ENCODE results near the gene MRGPRE. TPM values are rescaled to one million over a fixed set of nuclear protein-coding genes. Genes with fewer than 3 reads are reported as not detected.
"Not testable (repeated sequence)": the region's sequence is repeated elsewhere in the genome, so short reads cannot be mapped to it uniquely, and the experiment has no call there.

The MRGPRE gene, protein sequence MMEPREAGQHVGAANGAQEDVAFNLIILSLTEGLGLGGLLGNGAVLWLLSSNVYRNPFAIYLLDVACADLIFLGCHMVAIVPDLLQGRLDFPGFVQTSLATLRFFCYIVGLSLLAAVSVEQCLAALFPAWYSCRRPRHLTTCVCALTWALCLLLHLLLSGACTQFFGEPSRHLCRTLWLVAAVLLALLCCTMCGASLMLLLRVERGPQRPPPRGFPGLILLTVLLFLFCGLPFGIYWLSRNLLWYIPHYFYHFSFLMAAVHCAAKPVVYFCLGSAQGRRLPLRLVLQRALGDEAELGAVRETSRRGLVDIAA
- not detected for total RNA-seq (2021; fragmentation: NEBNext Ultra II Directional; extraction: Animal tissue kit (Norgen Biotek cat#: 25700))
- long read RNA-seq, result 0 reads

- TF ChIP-seq, protein P1, sequence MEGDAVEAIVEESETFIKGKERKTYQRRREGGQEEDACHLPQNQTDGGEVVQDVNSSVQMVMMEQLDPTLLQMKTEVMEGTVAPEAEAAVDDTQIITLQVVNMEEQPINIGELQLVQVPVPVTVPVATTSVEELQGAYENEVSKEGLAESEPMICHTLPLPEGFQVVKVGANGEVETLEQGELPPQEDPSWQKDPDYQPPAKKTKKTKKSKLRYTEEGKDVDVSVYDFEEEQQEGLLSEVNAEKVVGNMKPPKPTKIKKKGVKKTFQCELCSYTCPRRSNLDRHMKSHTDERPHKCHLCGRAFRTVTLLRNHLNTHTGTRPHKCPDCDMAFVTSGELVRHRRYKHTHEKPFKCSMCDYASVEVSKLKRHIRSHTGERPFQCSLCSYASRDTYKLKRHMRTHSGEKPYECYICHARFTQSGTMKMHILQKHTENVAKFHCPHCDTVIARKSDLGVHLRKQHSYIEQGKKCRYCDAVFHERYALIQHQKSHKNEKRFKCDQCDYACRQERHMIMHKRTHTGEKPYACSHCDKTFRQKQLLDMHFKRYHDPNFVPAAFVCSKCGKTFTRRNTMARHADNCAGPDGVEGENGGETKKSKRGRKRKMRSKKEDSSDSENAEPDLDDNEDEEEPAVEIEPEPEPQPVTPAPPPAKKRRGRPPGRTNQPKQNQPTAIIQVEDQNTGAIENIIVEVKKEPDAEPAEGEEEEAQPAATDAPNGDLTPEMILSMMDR (IDR thresholded peaks at IDR 0.05), result no peak
- peaks cover 39% of the 10 kb centered on the region for H3K27me3 Mint-ChIP-seq (ENCODE audit: insufficient read depth)
- no peak within 1 kb of the TSS for H3K27ac Mint-ChIP-seq
- no peak within 1 kb of the TSS for H3K4me3 Mint-ChIP-seq
- H3K9me3 Mint-ChIP-seq, result no peaks in the 10 kb centered on the region
- peaks cover 7% of the 10 kb centered on the region; the same call in 1 of the 2 replicates for H3K4me1 Mint-ChIP-seq (ENCODE audit: low read depth)
- no peak for DNase-seq
- H3K36me3 Mint-ChIP-seq (ENCODE audit: low read depth), result no peaks in the 10 kb centered on the region
Measured at GRCh38 chr11:3231851-3232744, at the start of gene MRGPRE. MRGPRE (minus strand) TSS chr11:3232417; CDS start chr11:3228799, 3,618 bp downstream.

DNA sequence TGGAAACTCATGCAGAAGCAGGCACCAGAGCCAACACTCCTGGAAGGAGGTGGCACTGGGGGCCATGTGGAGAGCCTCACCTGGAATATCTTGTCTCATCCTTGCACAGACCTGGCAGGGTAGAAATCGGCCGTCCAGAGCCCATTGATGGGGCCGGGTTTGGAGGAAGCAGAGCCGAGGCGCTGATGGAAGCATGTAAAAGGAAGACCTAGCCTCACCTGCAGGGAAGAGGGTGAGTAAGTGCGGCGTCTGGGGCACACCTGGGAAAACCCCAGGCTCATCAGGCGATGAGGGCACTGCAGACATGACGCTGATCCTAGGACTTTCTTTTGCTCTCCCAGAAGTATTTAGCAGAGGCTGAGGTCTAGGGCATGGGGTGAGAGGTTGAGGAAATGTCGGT is 48.9 kb upstream of the MRGPRE start:
- not testable (repeated sequence) for DNase-seq; H3K27ac Mint-ChIP-seq; H3K4me3 Mint-ChIP-seq; H3K27me3 Mint-ChIP-seq (ENCODE audit: insufficient read depth); H3K9me3 Mint-ChIP-seq; H3K36me3 Mint-ChIP-seq (ENCODE audit: low read depth); H3K4me1 Mint-ChIP-seq (ENCODE audit: low read depth)

- H3K4me3 Mint-ChIP-seq; DNase-seq; H3K4me1 Mint-ChIP-seq (ENCODE audit: low read depth); H3K27me3 Mint-ChIP-seq (ENCODE audit: insufficient read depth); H3K27ac Mint-ChIP-seq; H3K9me3 Mint-ChIP-seq; H3K36me3 Mint-ChIP-seq (ENCODE audit: low read depth): not testable (repeated sequence)
Measured at GRCh38 chr11:3280662-3281061, 48.4 kb upstream of the MRGPRE start.

GRCh38 chr11:3278922-3279321 is 46.7 kb upstream of the MRGPRE start:
- H3K36me3 Mint-ChIP-seq (ENCODE audit: low read depth); H3K27me3 Mint-ChIP-seq (ENCODE audit: insufficient read depth); H3K27ac Mint-ChIP-seq; H3K4me1 Mint-ChIP-seq (ENCODE audit: low read depth); DNase-seq; H3K9me3 Mint-ChIP-seq; H3K4me3 Mint-ChIP-seq: not testable (repeated sequence)

- not testable (repeated sequence) for H3K36me3 Mint-ChIP-seq (ENCODE audit: low read depth); H3K27ac Mint-ChIP-seq; H3K4me3 Mint-ChIP-seq; DNase-seq; H3K27me3 Mint-ChIP-seq (ENCODE audit: insufficient read depth); H3K9me3 Mint-ChIP-seq; H3K4me1 Mint-ChIP-seq (ENCODE audit: low read depth)
Measured at GRCh38 chr11:3273629-3274028, 41.4 kb upstream of the MRGPRE start.

DNA sequence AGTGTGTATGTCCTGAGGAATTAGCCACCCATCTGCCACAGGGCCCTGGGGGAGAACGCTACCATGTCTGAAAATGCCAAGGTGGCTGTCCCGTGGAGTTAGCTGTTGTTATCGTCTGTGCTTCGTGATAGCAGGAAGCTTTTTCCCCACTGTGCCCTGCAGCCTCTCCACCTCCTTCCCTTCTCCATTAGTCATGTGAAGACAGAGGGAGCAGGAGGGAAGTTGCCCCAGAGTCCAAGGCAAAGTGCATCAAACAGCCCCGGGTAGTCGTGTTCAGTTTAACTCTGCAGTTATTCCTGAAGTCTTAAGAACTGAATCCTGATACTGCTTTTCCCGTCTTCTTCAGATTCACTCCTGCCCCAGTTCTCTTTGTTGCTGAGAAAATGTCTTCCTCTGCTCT is 30.3 kb upstream of the MRGPRE start:
- not testable (repeated sequence) for H3K27me3 Mint-ChIP-seq (ENCODE audit: insufficient read depth); DNase-seq; H3K4me1 Mint-ChIP-seq (ENCODE audit: low read depth); H3K36me3 Mint-ChIP-seq (ENCODE audit: low read depth); H3K9me3 Mint-ChIP-seq; H3K27ac Mint-ChIP-seq; H3K4me3 Mint-ChIP-seq

DNA sequence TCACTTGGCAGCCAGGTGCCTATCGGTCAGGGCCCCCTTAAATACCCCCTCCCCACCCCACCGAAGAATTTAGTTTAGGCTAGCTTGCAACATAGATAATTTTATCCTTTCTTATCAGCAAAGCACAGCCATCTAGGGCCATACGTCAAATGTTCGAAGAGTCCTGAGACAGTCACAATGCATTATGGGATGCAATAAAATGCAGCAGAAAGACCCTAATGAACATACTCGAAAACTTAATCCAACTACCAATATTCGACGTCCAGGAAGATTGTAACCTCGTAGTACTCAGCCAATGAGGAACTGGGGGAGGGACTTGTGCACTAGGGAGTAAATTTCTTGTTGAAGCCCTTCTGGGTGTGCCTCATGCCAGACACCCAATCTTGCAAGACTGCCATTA is 29.6 kb upstream of the MRGPRE start:
- DNase-seq; H3K9me3 Mint-ChIP-seq; H3K4me3 Mint-ChIP-seq; H3K36me3 Mint-ChIP-seq (ENCODE audit: low read depth); H3K4me1 Mint-ChIP-seq (ENCODE audit: low read depth); H3K27me3 Mint-ChIP-seq (ENCODE audit: insufficient read depth); H3K27ac Mint-ChIP-seq: not testable (repeated sequence)

- H3K27ac Mint-ChIP-seq; H3K9me3 Mint-ChIP-seq; H3K36me3 Mint-ChIP-seq (ENCODE audit: low read depth); H3K4me1 Mint-ChIP-seq (ENCODE audit: low read depth); H3K27me3 Mint-ChIP-seq (ENCODE audit: insufficient read depth); H3K4me3 Mint-ChIP-seq; DNase-seq: not testable (repeated sequence)
Measured at GRCh38 chr11:3257509-3257908, 25.3 kb upstream of the MRGPRE start.

DNA sequence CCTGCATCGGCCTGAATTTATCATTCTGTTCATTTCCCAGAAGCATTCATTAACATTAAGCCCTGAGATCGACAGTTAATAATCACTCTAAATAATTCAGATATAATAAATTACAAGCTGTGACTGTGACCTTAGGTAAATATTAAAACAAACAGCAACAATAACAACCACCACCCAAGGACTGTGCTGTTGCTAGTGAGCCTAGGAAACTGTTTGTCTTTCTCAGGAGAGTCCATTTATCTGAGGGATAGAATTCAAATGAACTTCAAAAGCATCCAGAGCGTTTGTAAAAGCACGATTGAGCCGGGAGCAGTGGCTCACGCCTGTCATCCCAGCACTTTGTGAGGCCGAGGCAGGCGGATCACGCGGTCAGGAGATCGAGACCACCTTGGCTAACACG is 23.0 kb upstream of the MRGPRE start:
- DNase-seq; H3K4me3 Mint-ChIP-seq; H3K27me3 Mint-ChIP-seq (ENCODE audit: insufficient read depth); H3K9me3 Mint-ChIP-seq; H3K4me1 Mint-ChIP-seq (ENCODE audit: low read depth); H3K36me3 Mint-ChIP-seq (ENCODE audit: low read depth); H3K27ac Mint-ChIP-seq: not testable (repeated sequence)

DNA sequence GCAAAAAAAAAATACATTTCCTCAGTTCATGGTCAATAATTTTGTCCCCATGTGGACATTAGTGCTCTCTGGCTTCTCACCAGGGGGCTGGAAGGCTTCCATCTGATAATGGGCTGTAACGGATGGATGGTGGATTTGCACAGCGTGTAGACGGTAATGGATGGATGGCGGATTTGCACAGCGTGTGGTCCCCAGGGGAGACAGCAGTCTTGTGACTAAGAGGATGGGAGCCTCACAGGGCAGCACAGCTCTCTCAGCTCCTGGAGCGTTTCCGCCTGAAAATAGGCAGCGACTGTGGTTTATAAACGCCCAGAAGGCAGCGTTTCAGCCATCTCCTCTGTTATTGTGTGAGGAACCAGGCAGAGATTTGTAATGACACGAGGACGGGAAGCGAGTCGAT is 22.6 kb upstream of the MRGPRE start:
- not testable (repeated sequence) for H3K4me3 Mint-ChIP-seq; H3K27me3 Mint-ChIP-seq (ENCODE audit: insufficient read depth); DNase-seq; H3K9me3 Mint-ChIP-seq; H3K27ac Mint-ChIP-seq; H3K36me3 Mint-ChIP-seq (ENCODE audit: low read depth); H3K4me1 Mint-ChIP-seq (ENCODE audit: low read depth)
